GM06990 (cell line): ENCODE data around the gene ALOXE3.

ENCODE experiments used
- DNase-seq: peaks from one replicate; pipeline ENCODE4 v3.0.0-alpha.2; 2011; ENCODE audit not compliant: insufficient read length; ENCODE audit errors: extremely low read depth
- H3K27me3 ChIP-seq: replicated peaks from 2 replicates; pipeline ENCODE4 v1.6.0; 2011; ENCODE audit warnings: low read length; ENCODE audit not compliant: control insufficient read depth, insufficient read depth
- H3K36me3 ChIP-seq: 2 replicates; pipeline ENCODE4 v1.5.1; 2011; ENCODE audit warnings: low read length; ENCODE audit not compliant: control insufficient read depth, insufficient read depth
- H3K4me3 ChIP-seq: replicated peaks from 2 replicates; pipeline ENCODE4 v1.5.1; 2011; ENCODE audit warnings: low read depth, mild to moderate bottlenecking, control low read depth, low read length
- CTCF ChIP-seq: IDR thresholded peaks from 2 replicates; pipeline ENCODE4 v1.5.1; 2011; ENCODE audit warnings: low read length, control low read depth, mild to moderate bottlenecking, inconsistent platforms; ENCODE audit not compliant: insufficient read depth, poor library complexity, severe bottlenecking

Gene ALOXE3

DNA sequence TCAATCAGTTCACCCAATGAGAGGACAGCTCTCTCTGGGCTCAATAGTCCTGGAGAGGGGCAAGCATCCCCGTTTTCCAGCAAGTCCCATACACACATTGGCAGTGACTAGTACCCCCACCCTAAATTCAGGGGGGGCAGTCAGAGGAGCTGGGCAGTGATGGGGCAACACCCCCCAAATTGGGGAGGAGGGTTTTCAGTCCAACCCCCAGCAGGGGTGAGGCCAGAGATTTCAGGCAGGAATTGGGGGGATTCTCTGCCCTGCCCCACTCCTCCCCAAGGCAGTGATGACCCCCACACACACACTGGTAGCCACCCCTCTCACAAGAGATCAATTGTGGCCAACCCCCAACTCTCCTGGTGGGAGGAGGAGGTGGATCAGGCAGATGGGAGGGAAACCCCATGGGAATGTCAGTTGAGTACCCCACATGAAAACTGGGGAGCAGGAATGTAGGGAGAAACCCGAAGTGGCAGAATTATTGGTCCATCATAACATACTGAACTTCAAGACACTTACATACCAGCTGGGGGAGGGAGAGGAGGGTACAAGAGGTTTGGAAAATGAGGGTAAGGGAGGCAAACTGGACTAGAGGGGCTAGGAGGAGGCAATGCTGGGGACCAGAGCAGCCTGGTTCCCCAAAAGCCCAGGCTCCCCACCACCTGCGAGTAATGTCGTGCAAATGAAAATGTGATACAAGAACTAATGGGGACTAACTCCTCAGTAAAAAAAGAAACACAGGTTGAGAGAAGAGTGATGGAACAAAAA is 41.3 kb upstream of the ALOXE3 start:
- Histone ChIP-seq H3K4me3 (no peak overlapping the region), H3K36me3 (peaks cover 5% of the 10 kb centered on the region), H3K27me3 (no peaks in the 10 kb centered on the region)
- DNase-seq, result no peak
- TF ChIP-seq CTCF, result no peak

DNA sequence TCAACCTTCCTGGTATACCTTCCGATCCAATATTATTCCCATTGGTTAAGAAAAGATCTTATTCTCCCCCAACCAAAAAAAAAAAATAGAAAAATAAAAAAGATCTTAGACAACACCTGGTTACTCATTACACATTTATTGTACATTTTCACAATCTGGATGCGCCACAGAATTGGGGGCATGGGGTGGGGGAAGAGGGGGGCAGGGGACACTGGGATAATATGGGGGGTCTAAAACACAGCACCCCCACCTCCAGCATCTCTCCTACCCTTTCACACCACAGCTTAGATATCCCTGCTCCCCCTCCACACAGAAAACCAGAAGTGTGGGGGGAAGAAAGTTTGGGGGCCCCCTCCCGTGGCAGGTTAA is 40.7 kb upstream of the ALOXE3 start:
- no peak for TF ChIP-seq CTCF
- Histone ChIP-seq H3K4me3 (no peak overlapping the region), H3K36me3 (peaks cover 5% of the 10 kb centered on the region), H3K27me3 (no peaks in the 10 kb centered on the region)
- no peak for DNase-seq

DNA sequence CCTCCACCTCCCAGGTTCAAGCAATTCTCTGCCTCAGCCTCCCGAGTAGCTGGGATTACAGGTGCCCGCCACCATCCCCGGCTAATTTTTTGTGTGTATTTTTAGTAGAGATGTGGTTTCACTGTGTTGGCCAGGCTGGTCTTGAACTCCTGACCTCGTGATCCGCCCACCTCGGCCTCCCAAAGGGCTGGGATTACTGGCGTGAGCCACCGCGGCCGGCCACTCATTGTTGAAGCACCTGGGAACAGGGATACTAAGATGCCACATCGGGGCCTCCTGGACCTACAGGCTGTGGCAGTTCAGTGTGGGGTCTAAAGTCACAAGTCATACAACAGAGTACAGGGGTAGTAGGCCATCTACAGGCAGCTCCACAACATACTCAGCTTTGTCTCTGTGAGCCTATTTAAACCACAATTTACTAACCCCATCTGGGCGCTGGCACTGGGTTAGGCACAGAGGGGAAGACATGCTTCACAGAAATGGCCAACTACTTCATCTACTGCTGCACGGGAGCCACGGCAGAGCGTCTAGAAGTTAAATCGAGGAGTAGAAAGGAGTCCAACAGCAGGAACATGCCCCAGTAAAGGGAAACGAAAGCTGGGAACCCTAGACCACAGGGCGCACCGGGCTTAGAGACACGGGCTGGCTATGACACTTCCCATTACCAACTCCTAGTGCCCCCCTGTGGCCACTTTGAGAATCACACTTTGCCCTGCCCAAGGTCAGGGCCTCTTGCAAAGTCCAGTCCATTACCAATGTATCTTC is 40.1 kb upstream of the ALOXE3 start:
- peak; percentile 57 for DNase-seq
- no peak overlapping the region for H3K4me3 ChIP-seq
- peak; percentile 82 for TF ChIP-seq CTCF
- H3K27me3 ChIP-seq, result no peaks in the 10 kb centered on the region
- peaks cover 5% of the 10 kb centered on the region for H3K36me3 ChIP-seq

GRCh38 chr17:8156246-8156992 is 38.1 kb upstream of the ALOXE3 start:
- no peak for TF ChIP-seq CTCF
- Histone ChIP-seq H3K27me3 (no peaks in the 10 kb centered on the region), H3K4me3 (peak overlapping the region; percentile 62), H3K36me3 (peaks cover 5% of the 10 kb centered on the region)
- peak; percentile 100 for DNase-seq

- DNase-seq, result no peak
- H3K27me3 ChIP-seq, result no peaks in the 10 kb centered on the region
- H3K36me3 ChIP-seq, result peaks cover 4% of the 10 kb centered on the region
- H3K4me3 ChIP-seq, result peak overlapping the region; percentile 62
- TF ChIP-seq CTCF, result no peak
Measured at GRCh38 chr17:8155996-8156245, 37.6 kb upstream of the ALOXE3 start.
